Gastrocnemius medialis (tissue), 4 donors: ENCODE measurements around the gene NRG3. TPM values are rescaled to one million over a fixed set of nuclear protein-coding genes. Genes with fewer than 3 reads are reported as not detected.

ENCODE experiments used
- ATAC-seq, 2 donors: fragments of 150-250 bp; one replicate each; pipeline ENCODE4 v1.9.1; 2016
- DNase-seq, 2 donors: peaks; one replicate each; pipeline ENCODE4 v3.0.0-alpha.2; 2019
- H3K27ac ChIP-seq, 4 donors: fragments of 200-600 bp; sonication (generic); 1 replicate in 1 of 4; 2 replicates in 3 of 4; pipeline ENCODE4 v1.5.1; 2016 to 2018; ENCODE audit warnings: mild to moderate bottlenecking in 2 of 4, moderate library complexity in 1 of 4
- H3K27me3 ChIP-seq, 3 donors: fragments of 200-600 bp; sonication (generic) in 2 of 3; 1 replicate in 1 of 3; 2 replicates in 2 of 3; pipeline versions ENCODE4 v1.5.1 to v1.6.0; 2016 to 2019; ENCODE audit warnings: mild to moderate bottlenecking in 1 of 3, moderate library complexity in 1 of 3
- H3K36me3 ChIP-seq, 2 donors: fragments of 200-600 bp; sonication (generic) in 1 of 2; one replicate each; pipeline ENCODE4 v1.5.1; 2017 to 2018
- H3K4me1 ChIP-seq, 2 donors: fragments of 200-600 bp; sonication (generic) in 1 of 2; one replicate each; pipeline ENCODE4 v1.5.1; 2016 to 2017; ENCODE audit warnings: mild to moderate bottlenecking in 2 of 2
- H3K4me3 ChIP-seq, 4 donors: fragments of 200-600 bp; sonication (generic) in 3 of 4; 1 replicate in 1 of 4; 2 replicates in 3 of 4; pipeline ENCODE4 v1.5.1; 2016 to 2019; ENCODE audit warnings: mild to moderate bottlenecking in 2 of 4
- H3K9me3 ChIP-seq, 3 donors: fragments of 200-600 bp; sonication (generic) in 2 of 3; 1 replicate in 1 of 3; 2 replicates in 2 of 3; pipeline ENCODE4 v1.5.1; 2016 to 2019
- CTCF ChIP-seq, 5 experiments: fragments of 450-650 bp in 3 of 5; fragments of 200-600 bp in 2 of 5; sonication (generic) in 2 of 5; IDR thresholded peaks in 4 of 5; conservative IDR thresholded peaks in 1 of 5; 1 replicate in 4 of 5; 2 replicates in 1 of 5; pipeline ENCODE4 v1.5.1; 2016 to 2019; ENCODE audit warnings: antibody characterized with exemption in 5 of 5, mild to moderate bottlenecking in 3 of 5, moderate library complexity in 3 of 5
- POLR2A ChIP-seq, 2 donors: fragments of 450-650 bp; IDR thresholded peaks; one replicate each; pipeline ENCODE4 v1.6.1; 2017; ENCODE audit warnings: antibody characterized with exemption in 2 of 2, mild to moderate bottlenecking in 2 of 2, moderate library complexity in 2 of 2
- in situ Hi-C, 4 donors: fragments of 200-750 bp; cut with MboI; loops; one replicate each; pipeline versions ENCODE4 v1.15.0 to v1.8.0; 2017; ENCODE audit warnings: low sequenced_read_pairs in 4 of 4
- intact Hi-C: fragments of 100-400 bp; cut with DNase I; formaldehyde crosslinking; loops from one replicate; pipeline ENCODE4 v1.15.1; 2023; ENCODE audit warnings: low total_unique reads
- total RNA-seq, 4 donors: library from RNA; depleted of rRNA; stranded (reverse); fragments of >200 nt; gene quantifications; one replicate each; pipeline versions ENCODE4 v1.1.0 to v1.2.3, GENCODE V29; 2016

Gene NRG3
- total RNA-seq, 4 donors from 2014 or later: not detected

- no peak for DNase-seq
- Histone ChIP-seq H3K9me3 (no peaks in the 10 kb centered on the region), H3K27me3 (no peaks in the 10 kb centered on the region), H3K4me3 (no peak overlapping the region), H3K27ac (no peak overlapping the region), H3K36me3 (no peaks in the 10 kb centered on the region), H3K4me1 (no peaks in the 10 kb centered on the region)
- in situ Hi-C loops (no loop called here), intact Hi-C loops (no loop called here)
- ATAC-seq: no peak
- TF ChIP-seq POLR2A (IDR thresholded peaks at IDR 0.05): no peak
- TF ChIP-seq CTCF (IDR thresholded peaks at IDR 0.05 in 4 of 5, conservative IDR thresholded peaks at IDR 0.05 in 1 of 5): no peak
Measured at GRCh38 chr10:82212753-82213152, 337.8 kb downstream of the NRG3 start.

- no peak for ATAC-seq
- no peaks in the 10 kb centered on the region for H3K9me3 ChIP-seq
- no peak overlapping the region for H3K4me3 ChIP-seq
- intact Hi-C loops (no loop called here), in situ Hi-C loops (no loop called here)
- H3K27ac ChIP-seq: no peak overlapping the region
- H3K4me1 ChIP-seq: no peaks in the 10 kb centered on the region
- DNase-seq: no peak
- TF ChIP-seq CTCF (IDR thresholded peaks at IDR 0.05 in 4 of 5, conservative IDR thresholded peaks at IDR 0.05 in 1 of 5): no peak
- TF ChIP-seq POLR2A (IDR thresholded peaks at IDR 0.05): no peak
- H3K27me3 ChIP-seq: no peaks in the 10 kb centered on the region
- H3K36me3 ChIP-seq: no peaks in the 10 kb centered on the region
Measured at GRCh38 chr10:82213784-82214183, 338.8 kb downstream of the NRG3 start.

- Histone ChIP-seq H3K27ac (no peak overlapping the region), H3K4me1 (no peaks in the 10 kb centered on the region), H3K27me3 (no peaks in the 10 kb centered on the region), H3K36me3 (no peaks in the 10 kb centered on the region), H3K9me3 (no peaks in the 10 kb centered on the region), H3K4me3 (no peak overlapping the region)
- TF ChIP-seq CTCF (IDR thresholded peaks at IDR 0.05 in 4 of 5, conservative IDR thresholded peaks at IDR 0.05 in 1 of 5) (no peak), POLR2A (IDR thresholded peaks at IDR 0.05) (no peak)
- in situ Hi-C loops (no loop called here), intact Hi-C loops (no loop called here)
- DNase-seq (no peak), ATAC-seq (no peak)
Measured at GRCh38 chr10:82221056-82221455, 346.1 kb downstream of the NRG3 start.

GRCh38 chr10:82221601-82222149, 346.7 kb downstream of the NRG3 start:
- TF ChIP-seq POLR2A (IDR thresholded peaks at IDR 0.05): no peak
- no peak for TF ChIP-seq CTCF (IDR thresholded peaks at IDR 0.05 in 4 of 5, conservative IDR thresholded peaks at IDR 0.05 in 1 of 5)
- Histone ChIP-seq H3K36me3 (no peaks in the 10 kb centered on the region), H3K4me1 (no peaks in the 10 kb centered on the region), H3K9me3 (no peaks in the 10 kb centered on the region), H3K4me3 (no peak overlapping the region), H3K27ac (no peak overlapping the region), H3K27me3 (no peaks in the 10 kb centered on the region)
- DNase-seq: no peak
- in situ Hi-C loops: no loop called here
- no peak for ATAC-seq
- intact Hi-C loops: no loop called here

- Histone ChIP-seq H3K27me3 (no peaks in the 10 kb centered on the region), H3K36me3 (no peaks in the 10 kb centered on the region), H3K27ac (no peak overlapping the region), H3K9me3 (no peaks in the 10 kb centered on the region), H3K4me1 (no peaks in the 10 kb centered on the region), H3K4me3 (no peak overlapping the region)
- in situ Hi-C loops: no loop called here
- DNase-seq (no peak), ATAC-seq (no peak)
- TF ChIP-seq POLR2A (IDR thresholded peaks at IDR 0.05) (no peak), CTCF (IDR thresholded peaks at IDR 0.05 in 4 of 5, conservative IDR thresholded peaks at IDR 0.05 in 1 of 5) (no peak)
- intact Hi-C loops: no loop called here
Measured at GRCh38 chr10:82228701-82229100, 353.7 kb downstream of the NRG3 start.
